Urothelium cell line (cell line): Measurements from ENCODE around the gene JAK1.

ENCODE experiments used
- DNase-seq: peaks from one replicate; pipeline ENCODE4 v3.0.0; 2011; ENCODE audit warnings: low spot score, mixed read lengths
- FAIRE-seq: peaks from 2 replicates; lab custom pipeline; 2011; peaks lifted over from hg19 to GRCh38; lab: Jason Lieb, UNC

JAK1 gene

GRCh38 chr1:64873576-64873975 lies 92.8 kb downstream of the JAK1 start:
- no peak for FAIRE-seq
- no peak for DNase-seq

DNA sequence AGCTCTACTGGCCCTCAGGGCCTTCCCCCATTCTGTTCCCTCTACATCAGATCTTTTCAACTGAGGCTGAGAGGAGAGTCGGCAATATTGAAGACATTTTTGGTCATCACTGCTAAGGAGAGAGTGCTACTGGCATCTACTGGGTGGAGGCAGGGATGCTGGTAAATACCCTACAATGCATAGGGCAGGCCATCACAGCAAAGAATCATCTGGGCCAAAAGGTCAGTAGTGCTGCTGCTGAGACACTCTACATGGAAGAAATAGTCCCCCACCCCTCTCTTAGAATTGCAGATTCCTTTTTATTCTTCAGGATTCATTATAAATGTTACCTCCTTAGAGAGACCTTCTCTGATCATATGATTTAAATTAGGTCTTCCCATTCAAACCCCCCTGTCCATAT lies 94.3 kb downstream of the JAK1 start:
- FAIRE-seq (no peak), DNase-seq (no peak)

GRCh38 chr1:64871256-64871655 lies 95.1 kb downstream of the JAK1 start:
- no peak for DNase-seq
- no peak for FAIRE-seq

GRCh38 chr1:64867266-64867665 lies 99.1 kb downstream of the JAK1 start:
- DNase-seq (no peak), FAIRE-seq (no peak)

GRCh38 chr1:64866689-64867088 lies 99.7 kb downstream of the JAK1 start:
- DNase-seq: no peak
- FAIRE-seq: no peak

GRCh38 chr1:64865105-64865757 lies 101.1 kb downstream of the JAK1 start:
- DNase-seq (no peak), FAIRE-seq (no peak)

- FAIRE-seq: no peak
Measured at GRCh38 chr1:64864018-64864940, 102.1 kb downstream of the JAK1 start.

DNA sequence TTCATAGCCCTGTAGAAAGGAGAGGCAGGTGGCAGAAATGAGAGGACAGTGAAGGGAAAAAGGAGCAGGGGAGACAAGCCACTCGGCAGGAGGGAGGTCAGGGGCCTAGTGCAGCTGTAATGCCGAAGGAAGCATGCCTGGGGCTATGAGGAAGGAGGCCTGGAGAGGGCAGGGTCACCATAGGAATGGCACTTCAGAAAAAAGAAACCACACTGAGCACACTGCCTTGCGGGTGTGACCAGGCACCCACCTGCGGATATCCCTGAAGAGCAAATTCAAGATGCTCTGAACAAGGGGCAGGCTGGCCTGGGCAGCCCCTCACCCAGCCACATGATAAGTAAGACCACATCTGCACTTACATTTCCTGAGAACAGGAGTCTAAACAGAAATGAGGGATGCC lies 104.7 kb downstream of the JAK1 start:
- DNase-seq (no peak), FAIRE-seq (no peak)

More at GRCh38 chr1:64864018-64864940, 102.1 kb downstream of the JAK1 start:
- no peak for DNase-seq

DNA sequence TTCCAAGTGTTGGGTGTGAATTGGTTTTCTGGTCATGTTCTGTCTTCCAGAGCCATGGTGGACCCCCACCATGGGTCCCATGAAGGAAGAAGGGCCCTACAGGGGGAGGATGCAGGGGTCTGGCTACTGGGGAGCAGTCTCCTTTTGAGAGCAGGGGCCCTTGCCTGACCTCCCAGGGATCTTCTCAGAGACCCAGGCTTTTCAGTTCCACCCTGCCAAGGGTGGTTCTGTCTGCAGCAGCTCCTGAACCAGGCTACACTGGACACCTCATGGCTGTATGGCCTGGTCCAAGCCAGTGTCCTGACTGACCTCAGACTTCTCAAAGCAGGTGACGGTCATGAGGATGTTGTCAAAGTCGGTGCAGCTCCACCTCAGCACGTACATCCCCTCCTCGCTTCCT lies 109.0 kb downstream of the JAK1 start:
- DNase-seq: no peak
- FAIRE-seq: no peak

DNA sequence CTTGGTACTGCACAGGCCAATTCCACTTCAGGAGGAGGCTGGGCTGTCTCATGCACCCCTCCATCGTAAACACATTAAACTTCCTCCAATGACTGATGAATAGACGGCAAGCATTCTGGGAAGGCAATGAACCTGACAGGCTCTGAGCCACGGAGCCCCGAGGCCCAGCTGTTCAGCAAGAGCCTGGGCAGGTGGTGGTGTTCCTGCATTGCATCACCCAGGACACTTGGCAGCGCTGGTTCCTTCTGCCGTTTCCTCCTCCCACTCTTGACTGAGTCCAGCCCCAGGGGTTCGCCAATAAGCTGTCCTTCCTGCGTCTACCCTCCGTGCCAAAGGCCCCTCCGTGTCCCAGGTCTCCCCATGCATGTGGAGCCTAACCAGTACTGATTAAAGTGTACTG lies 109.8 kb downstream of the JAK1 start:
- FAIRE-seq: no peak
- no peak for DNase-seq

GRCh38 chr1:64855557-64855956 lies 110.8 kb downstream of the JAK1 start:
- DNase-seq (no peak), FAIRE-seq (no peak)

- DNase-seq: no peak
Measured at GRCh38 chr1:64854674-64855073, 111.7 kb downstream of the JAK1 start.

GRCh38 chr1:64851664-64852063 lies 114.7 kb downstream of the JAK1 start:
- FAIRE-seq: no peak
- DNase-seq: no peak

More at GRCh38 chr1:64854674-64855073, 111.7 kb downstream of the JAK1 start:
- no peak for FAIRE-seq

DNA sequence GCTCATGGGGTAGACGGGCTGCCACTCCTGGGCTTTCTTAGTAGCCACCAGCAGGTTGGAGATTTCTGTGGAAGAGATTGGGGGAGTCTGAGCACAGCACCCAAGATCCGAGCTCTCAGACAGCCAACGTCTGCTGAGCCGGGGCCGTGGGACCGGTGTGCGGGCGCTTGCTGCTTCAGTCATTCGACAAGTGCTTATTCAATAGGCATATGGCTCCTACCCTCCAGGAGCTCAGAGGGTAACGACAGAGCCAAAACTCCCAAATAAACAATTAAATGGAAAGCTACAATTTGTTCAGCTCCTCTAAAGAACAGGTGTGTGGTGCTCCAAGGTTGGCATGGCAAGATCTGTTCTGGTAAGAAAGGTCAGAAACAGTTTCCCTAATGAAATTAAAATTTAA lies 115.5 kb downstream of the JAK1 start:
- DNase-seq (no peak), FAIRE-seq (no peak)

DNA sequence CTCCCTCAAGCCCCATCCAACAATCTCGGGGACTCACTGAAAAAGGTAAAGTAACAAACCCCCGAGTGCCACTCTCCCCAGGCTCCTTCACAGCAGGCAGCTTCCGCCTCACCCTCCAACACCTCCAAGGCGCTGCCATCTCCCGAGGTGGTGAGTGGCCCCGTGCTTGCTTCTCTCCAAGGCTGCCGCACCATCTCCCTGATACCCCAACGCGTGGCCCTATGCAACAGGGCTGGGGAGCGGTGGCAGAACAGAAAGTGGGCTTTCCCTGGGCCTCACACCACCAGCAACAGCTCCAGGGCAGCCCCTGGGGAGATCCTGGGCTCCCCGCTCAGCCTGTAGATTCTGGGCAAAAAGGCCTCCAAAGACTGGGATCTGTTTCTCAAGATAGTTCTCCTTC lies 116.4 kb downstream of the JAK1 start:
- DNase-seq (no peak), FAIRE-seq (no peak)

DNA sequence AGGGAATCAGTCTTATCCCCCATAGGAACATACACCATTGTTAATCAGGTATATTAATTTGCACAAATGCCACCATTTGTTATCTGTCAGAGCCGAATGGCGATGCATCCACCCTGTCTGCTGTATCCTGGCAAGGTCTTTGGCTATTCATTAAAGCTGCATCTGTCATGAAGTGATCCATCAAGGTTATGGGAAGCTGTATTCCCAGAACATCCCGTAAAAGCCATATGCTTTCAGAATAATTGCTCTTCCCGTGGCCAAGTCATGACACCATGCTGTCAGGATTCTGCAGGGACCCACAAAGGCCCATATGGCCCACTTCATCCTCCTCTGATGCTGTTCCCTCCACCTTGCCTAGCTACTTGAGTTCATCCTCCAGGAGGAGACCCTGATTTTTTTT lies 117.5 kb downstream of the JAK1 start:
- DNase-seq (no peak), FAIRE-seq (no peak)

DNA sequence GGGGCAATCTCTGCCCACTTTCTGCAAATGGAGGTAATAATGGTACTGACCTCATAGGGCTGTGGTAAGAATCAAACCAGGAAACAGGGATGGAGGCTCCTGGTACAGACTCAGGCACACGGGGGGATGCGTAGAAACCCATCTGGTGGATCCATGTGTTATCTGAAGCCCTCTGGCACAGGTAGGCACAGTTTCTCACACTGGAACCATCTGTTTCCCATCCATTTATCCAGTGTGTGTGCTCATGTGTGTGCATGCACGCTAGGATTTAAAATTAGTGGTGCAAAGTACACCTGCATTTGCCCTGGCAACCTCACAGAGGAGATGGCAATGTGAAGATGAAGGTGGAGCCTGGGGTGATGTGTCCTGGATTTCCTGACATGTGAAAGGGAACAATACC lies 118.2 kb downstream of the JAK1 start:
- no peak for FAIRE-seq
- no peak for DNase-seq

- no peak for DNase-seq
- FAIRE-seq: no peak
Measured at GRCh38 chr1:64847666-64848065, 118.7 kb downstream of the JAK1 start.

GRCh38 chr1:64846573-64847430 lies 119.5 kb downstream of the JAK1 start:
- FAIRE-seq (no peak), DNase-seq (no peak)

DNA sequence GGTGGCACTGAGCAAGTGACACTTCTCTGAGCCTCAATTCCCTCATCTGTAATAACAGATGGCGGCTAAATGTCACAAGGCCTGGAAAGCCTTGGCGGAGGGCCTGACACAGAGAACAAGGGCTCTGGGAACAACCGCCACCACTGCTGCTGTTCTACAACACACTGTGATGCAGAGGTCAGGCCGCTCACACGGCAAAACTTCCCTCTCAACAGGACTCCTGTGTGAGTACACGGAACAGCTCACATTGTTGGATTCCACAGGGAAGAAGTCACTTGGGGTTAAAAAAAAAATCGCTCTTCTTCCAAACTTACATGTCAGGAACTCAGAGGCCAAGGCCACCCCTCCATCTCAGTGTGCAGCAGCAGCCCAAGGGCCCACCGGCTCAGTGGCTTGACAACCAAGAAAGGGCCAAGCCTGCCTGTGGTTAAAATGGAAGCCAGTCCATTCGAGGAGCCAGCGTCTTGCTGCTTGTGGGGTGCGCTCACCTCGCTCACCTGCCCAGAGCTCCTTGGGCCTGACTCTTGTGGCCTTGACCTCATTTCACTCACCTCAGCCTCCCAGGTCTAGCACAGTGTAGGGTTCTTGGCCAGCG lies 120.4 kb downstream of the JAK1 start:
- DNase-seq (no peak), FAIRE-seq (no peak)

DNA sequence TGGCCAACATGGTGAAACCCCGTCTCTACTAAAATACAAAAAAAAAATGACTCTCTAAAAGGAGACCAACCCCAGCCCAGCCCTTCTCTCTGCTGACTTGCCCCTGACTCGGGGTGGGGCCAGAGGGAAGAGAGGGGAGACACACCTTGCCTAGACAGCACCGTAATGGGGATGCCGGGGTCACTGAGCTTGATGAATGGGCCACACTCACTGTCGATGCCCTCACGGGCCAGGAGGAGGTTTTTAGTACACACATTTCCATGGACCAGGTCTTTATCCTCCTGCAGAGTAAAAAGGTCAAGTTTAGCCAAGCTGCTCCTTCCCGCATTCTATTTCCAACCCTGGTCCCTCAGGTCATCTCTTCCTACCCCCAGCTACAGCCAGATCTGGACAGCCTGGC lies 121.7 kb downstream of the JAK1 start:
- FAIRE-seq: no peak
- no peak for DNase-seq
